Lung (tissue), 12 donors: ENCODE data around the gene CHL1. TPM values are rescaled to one million over a fixed set of nuclear protein-coding genes. Genes with fewer than 3 reads are reported as not detected.

Experiments used
- ATAC-seq: fragments of 200-7000 bp; cut with Tn5 transposase; one replicate; pipeline ENCODE4 v1.9.1; 2020; ENCODE audit warnings: moderate number of reproducible peaks; ENCODE audit not compliant: insufficient read depth, low FRiP score
- DNase-seq, 3 donors: peaks; one replicate each; pipeline ENCODE4 v3.0.0-alpha.2; 2013 to 2017
- H3K27ac ChIP-seq, 2 donors: one replicate each; pipeline ENCODE4 v1.5.1; 2013; ENCODE audit warnings: mild to moderate bottlenecking in 2 of 2, moderate library complexity in 2 of 2, control low read depth in 1 of 2, inconsistent platforms in 1 of 2, low read depth in 1 of 2, low read length in 1 of 2
- H3K27me3 ChIP-seq, 3 donors: one replicate each; pipeline ENCODE4 v1.5.1; 2013; ENCODE audit warnings: low read length in 2 of 3; ENCODE audit not compliant: control insufficient read depth in 3 of 3, insufficient read depth in 3 of 3
- H3K36me3 ChIP-seq, 4 donors: one replicate each; pipeline ENCODE4 v1.5.1; 2013; ENCODE audit warnings: low read length in 4 of 4, mild to moderate bottlenecking in 1 of 4, moderate library complexity in 1 of 4; ENCODE audit not compliant: control insufficient read depth in 4 of 4, insufficient read depth in 4 of 4
- H3K4me1 ChIP-seq, 5 donors: one replicate each; pipeline ENCODE4 v1.5.1; 2013; ENCODE audit warnings: low read length in 5 of 5, mild to moderate bottlenecking in 2 of 5, moderate library complexity in 1 of 5; ENCODE audit not compliant: control insufficient read depth in 5 of 5, insufficient read depth in 5 of 5
- H3K4me3 ChIP-seq: one replicate; pipeline ENCODE4 v1.5.1; 2013; ENCODE audit warnings: mild to moderate bottlenecking, control low read depth, moderate library complexity
- H3K9ac ChIP-seq, 2 donors: one replicate each; pipeline ENCODE4 v1.5.1; 2013; ENCODE audit warnings: low read length in 2 of 2, control low read depth in 1 of 2; ENCODE audit not compliant: insufficient read depth in 1 of 2
- H3K9me3 ChIP-seq, 4 donors: one replicate each; pipeline ENCODE4 v1.5.1; 2013; ENCODE audit warnings: low read length in 3 of 4, mild to moderate bottlenecking in 1 of 4, moderate library complexity in 1 of 4; ENCODE audit not compliant: control insufficient read depth in 4 of 4, insufficient read depth in 3 of 4
- WGBS, 2 donors: extraction: QIAGEN DNeasy Blood & Tissue Kit; methylation state at CpG; one replicate each; pipeline ENCODE4 v1.1.7; 2013; 5-methylcytosine and 5-hydroxymethylcytosine counted together
- polyA plus RNA-seq, 2 donors: library from polyadenylated mRNA; stranded (reverse); fragments of 200-250 nt; gene quantifications; one replicate each; pipeline ENCODE4 v1.2.1, GENCODE V29; 2013
- total RNA-seq, 2 donors: library from RNA; depleted of rRNA in 1 of 2; stranded (reverse); fragments of >200 nt in 1 of 2; gene quantifications; one replicate each; pipeline ENCODE4 v1.2.1, GENCODE V29; 2014 to 2021
- TF ChIP-seq, protein P1 (sequence below): IDR thresholded peaks from 2 replicates; pipeline ENCODE4 v1.5.1; 2012; ENCODE audit warnings: mild to moderate bottlenecking; ENCODE audit errors: control extremely low read depth, extremely low read depth
- donor health status: control.
- donor health status: control.
- donor health status: Bipolar disorder and iron deficiency.
- donor health status: healthy.
- donor health status: DM: yes; HTN: yes; CAD: no.

The CHL1 gene
- total and polyA plus RNA-seq, 4 donors, result 1.1 to 11.5 (median 8.1) TPM

DNA sequence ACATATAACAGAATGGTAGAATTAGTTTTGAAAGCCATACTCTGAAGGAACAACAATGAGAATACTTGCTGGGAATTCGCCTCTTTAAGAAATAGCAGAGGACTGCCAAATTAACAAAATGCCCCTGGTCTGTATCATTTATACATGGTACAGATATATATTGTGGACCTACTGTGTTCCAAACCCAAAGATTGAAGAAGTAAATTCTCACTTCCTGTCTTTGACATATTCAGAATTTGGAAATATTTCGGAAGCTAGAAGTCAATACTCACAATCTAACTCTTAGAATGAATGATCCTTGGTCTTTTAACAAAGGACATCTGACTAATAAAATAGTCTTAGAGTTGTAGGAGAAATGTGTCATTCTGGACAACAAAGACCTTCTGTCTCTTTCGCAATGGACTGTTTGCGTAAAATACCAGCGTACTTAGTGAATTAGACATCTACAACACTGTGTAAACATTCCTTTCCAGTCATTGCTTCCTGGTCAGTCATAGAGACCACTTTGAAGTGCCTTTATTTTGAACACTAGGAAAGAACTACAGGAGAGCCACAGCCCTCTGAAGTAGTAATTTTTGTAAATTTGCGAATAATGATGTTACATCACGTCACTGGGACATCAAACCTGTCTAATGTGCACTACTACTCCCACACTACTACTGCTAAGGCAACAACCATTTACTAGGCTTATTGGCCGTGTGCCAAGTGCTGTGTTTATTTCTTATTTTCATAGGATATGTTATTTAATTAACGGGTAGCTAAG lies 68.0 kb downstream of the CHL1 start:
- peaks cover 0 to 5% (median 0%) of the 10 kb centered on the region in 5 donors for H3K4me1 ChIP-seq
- WGBS, 2 donors, result 51 to 72% methylated on average over 9 of the region's 9 CpGs
- peak in 2 of 3 donors; percentile 36 to 56 for DNase-seq

DNA sequence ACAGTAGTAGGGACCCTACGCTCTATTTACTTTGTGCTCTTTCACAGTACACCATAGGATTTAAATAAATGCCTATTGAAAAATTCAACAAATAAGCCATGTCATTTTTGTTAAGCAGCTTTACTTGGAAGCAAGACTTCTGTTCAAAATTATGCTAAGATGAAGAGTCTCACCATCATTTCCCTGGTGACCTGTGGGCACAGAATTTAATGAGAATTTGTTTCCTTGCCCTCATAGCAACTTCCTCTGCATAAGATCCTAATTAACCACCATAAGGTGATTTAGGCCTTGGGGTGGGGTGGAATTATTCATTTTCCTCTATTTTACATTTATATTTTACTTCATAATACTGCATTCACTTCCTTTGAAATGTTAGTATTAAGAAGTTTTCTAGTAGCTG lies 70.5 kb downstream of the CHL1 start:
- no peak for ATAC-seq
- no peaks in the 10 kb centered on the region for H3K9me3 ChIP-seq
- DNase-seq, result no peak
- TF ChIP-seq, protein P1, sequence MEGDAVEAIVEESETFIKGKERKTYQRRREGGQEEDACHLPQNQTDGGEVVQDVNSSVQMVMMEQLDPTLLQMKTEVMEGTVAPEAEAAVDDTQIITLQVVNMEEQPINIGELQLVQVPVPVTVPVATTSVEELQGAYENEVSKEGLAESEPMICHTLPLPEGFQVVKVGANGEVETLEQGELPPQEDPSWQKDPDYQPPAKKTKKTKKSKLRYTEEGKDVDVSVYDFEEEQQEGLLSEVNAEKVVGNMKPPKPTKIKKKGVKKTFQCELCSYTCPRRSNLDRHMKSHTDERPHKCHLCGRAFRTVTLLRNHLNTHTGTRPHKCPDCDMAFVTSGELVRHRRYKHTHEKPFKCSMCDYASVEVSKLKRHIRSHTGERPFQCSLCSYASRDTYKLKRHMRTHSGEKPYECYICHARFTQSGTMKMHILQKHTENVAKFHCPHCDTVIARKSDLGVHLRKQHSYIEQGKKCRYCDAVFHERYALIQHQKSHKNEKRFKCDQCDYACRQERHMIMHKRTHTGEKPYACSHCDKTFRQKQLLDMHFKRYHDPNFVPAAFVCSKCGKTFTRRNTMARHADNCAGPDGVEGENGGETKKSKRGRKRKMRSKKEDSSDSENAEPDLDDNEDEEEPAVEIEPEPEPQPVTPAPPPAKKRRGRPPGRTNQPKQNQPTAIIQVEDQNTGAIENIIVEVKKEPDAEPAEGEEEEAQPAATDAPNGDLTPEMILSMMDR, result no peak
- no peak overlapping the region for H3K27ac ChIP-seq
- 93 to 94% methylated on average over 1 of the region's 1 CpG for WGBS, 2 donors
- no peaks in the 10 kb centered on the region for H3K36me3 ChIP-seq
- H3K4me1 ChIP-seq, result peaks cover 0 to 5% (median 0%) of the 10 kb centered on the region in 5 donors
- H3K27me3 ChIP-seq, result no peaks in the 10 kb centered on the region
- no peak overlapping the region for H3K9ac ChIP-seq
- H3K4me3 ChIP-seq, result no peak overlapping the region

More for the DNA sequence above, 68.0 kb downstream of the CHL1 start:
- TF ChIP-seq, protein P1, result no peak
- H3K36me3 ChIP-seq, result no peaks in the 10 kb centered on the region
- ATAC-seq, result peak; percentile 81
- H3K9ac ChIP-seq, result no peak overlapping the region
- H3K27ac ChIP-seq, result no peak overlapping the region
- H3K27me3 ChIP-seq, result no peaks in the 10 kb centered on the region
- H3K4me3 ChIP-seq, result no peak overlapping the region
- H3K9me3 ChIP-seq, result no peaks in the 10 kb centered on the region

DNA sequence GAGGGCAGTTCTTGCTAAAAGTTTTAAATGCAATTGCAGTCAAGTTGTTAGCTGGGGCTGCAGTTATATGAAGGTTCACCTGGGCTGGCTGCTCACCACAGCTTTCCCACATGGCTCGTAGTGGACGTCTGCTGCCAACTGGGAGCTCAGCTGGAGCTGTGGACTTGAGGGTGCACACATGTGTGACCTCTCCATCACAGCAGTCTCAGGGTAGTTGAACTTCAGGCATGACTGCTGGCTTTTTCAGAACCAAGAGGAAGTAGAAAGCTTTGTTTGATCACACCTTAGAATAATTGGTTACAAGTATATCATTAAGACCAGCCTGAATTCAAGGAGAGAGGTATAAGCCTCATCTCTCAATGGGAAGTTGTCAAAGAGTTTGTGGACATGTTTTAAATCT lies 74.1 kb downstream of the CHL1 start:
- no peaks in the 10 kb centered on the region for H3K36me3 ChIP-seq
- H3K9me3 ChIP-seq, result no peaks in the 10 kb centered on the region
- 81 to 88% methylated on average over 2 of the region's 2 CpGs for WGBS, 2 donors
- no peak overlapping the region for H3K27ac ChIP-seq
- ATAC-seq (no peak), DNase-seq (no peak)
- no peak overlapping the region for H3K4me3 ChIP-seq
- no peaks in the 10 kb centered on the region for H3K4me1 ChIP-seq
- H3K27me3 ChIP-seq, result no peaks in the 10 kb centered on the region
- TF ChIP-seq, protein P1, result no peak
- H3K9ac ChIP-seq, result no peak overlapping the region
